Astrocyte of the cerebellum (primary cell): ENCODE data around the gene UBAC2.

ENCODE experiments used
- DNase-seq: peaks from one replicate; pipeline ENCODE4 v3.0.0-alpha.2; 2011; ENCODE audit warnings: low read depth
- H3K4me3 ChIP-seq: 2 replicates; pipeline ENCODE4 v1.5.1; 2011; ENCODE audit warnings: mild to moderate bottlenecking, low read depth, low read length, moderate library complexity
- in situ Hi-C: cut with HindIII; loops from 2 replicates; pipeline ENCODE4 v1.10.0; 2017; ENCODE audit warnings: low sequenced_read_pairs
- TF ChIP-seq, protein P1 (sequence below): IDR thresholded peaks from 2 replicates; pipeline ENCODE4 v1.5.1; 2012; ENCODE audit warnings: low read length, low read depth, moderate library complexity, mild to moderate bottlenecking; ENCODE audit errors: missing control alignments

Gene UBAC2

DNA sequence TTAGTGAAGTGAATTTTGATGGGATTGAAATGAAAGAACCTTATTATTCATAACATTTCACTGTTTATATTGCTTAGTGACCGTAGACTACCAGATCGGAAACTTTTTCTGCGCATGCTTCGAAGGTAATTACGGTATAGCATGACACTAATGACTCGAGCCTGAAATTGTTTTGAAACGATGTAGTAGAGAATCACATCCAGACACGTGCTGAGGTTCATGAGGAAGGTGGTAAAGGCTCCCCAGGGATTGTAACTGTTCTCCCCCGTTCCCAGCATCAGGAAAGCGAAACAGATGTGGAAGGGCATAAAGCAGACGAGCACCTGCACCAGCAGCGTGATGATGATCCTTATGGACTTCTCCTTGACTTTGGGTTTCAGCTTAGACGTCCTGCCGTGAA, 54.2 kb downstream of the UBAC2 start:
- in situ Hi-C loops = no loop called here
- no peak for DNase-seq
- no peak overlapping the region for H3K4me3 ChIP-seq
- TF ChIP-seq, protein P1, sequence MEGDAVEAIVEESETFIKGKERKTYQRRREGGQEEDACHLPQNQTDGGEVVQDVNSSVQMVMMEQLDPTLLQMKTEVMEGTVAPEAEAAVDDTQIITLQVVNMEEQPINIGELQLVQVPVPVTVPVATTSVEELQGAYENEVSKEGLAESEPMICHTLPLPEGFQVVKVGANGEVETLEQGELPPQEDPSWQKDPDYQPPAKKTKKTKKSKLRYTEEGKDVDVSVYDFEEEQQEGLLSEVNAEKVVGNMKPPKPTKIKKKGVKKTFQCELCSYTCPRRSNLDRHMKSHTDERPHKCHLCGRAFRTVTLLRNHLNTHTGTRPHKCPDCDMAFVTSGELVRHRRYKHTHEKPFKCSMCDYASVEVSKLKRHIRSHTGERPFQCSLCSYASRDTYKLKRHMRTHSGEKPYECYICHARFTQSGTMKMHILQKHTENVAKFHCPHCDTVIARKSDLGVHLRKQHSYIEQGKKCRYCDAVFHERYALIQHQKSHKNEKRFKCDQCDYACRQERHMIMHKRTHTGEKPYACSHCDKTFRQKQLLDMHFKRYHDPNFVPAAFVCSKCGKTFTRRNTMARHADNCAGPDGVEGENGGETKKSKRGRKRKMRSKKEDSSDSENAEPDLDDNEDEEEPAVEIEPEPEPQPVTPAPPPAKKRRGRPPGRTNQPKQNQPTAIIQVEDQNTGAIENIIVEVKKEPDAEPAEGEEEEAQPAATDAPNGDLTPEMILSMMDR = no peak

DNA sequence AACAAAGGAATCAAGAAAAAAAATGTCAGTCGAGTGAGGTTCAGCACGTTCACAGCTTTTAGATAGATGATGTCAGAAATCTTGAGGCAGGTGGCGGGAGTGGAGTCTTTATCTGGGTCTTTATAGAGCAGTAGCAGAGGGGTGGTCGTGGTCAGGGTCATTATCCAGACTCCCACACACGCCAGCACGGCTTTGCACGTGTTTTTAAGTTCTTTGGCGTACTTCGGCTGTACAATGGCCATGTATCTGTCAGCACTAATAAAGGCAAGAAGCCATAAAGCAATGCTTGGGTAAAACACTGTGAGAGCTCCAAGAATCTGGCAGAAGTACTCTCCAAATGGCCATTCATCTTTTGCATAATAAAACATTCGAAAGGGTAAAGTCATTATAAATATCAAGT, 54.6 kb downstream of the UBAC2 start:
- DNase-seq = no peak
- TF ChIP-seq, protein P1 = no peak
- no peak overlapping the region for H3K4me3 ChIP-seq
- in situ Hi-C loops = no loop called here

DNA sequence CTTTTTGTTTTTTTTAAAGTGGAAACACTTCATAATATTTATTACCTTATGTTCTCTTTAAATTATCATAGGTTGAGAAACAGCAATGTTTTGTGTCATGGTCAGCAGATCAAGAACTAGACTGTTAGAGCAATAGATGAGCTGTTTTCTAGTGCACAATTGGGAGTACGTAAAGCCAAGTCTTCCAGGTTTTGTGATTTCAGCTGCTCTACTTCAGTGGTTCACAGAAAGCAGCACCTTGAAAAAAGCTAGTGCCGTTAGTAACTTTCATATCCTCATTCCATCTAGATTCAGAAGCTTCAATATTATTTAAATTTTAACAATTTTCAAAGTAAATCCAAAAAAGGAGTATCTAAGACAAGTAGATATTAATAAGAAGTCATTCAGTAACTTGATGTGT, 55.6 kb downstream of the UBAC2 start:
- TF ChIP-seq, protein P1 = no peak
- no peak for DNase-seq
- no peak overlapping the region for H3K4me3 ChIP-seq
- in situ Hi-C loops = no loop called here

DNA sequence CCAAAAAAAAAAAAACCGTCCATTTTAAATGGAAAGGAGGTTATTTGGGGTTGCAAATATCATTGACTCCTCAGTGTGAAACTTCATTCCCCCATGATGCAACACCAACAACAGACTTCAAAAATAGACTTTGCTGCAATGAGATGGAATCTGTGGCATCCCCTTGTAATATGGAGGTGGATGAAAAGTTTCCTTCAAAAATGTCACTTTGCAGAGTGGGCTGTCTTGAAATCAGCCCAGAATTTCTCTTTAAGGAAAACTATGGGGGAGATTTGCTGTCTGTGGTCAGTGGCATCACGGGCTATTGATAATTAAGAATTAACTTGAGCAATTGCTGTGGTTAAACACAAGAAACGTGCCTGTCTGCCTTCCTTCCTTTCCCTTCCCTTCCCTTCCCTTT, 56.1 kb downstream of the UBAC2 start:
- no peak for DNase-seq
- in situ Hi-C loops = no loop called here
- TF ChIP-seq, protein P1 = no peak
- H3K4me3 ChIP-seq = no peak overlapping the region

DNA sequence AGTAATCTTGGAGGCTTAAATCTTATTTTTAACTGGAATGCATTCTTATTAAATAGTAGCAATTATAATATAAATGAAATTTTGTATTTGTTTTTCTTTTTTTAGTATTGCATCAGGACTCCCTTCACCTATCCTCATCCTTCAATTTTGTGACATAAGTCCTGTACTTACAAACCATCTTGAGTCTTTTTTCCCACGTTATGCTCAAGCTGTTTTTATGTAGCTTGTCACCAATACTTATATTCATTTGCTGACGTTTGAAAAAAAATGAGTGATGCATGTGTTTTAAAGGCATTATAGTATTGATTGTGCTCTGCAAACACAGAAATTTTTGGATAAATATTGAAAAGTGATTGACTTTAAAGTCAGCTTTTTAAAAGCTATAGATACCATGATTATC, 56.6 kb downstream of the UBAC2 start:
- no peak overlapping the region for H3K4me3 ChIP-seq
- TF ChIP-seq, protein P1 = no peak
- no peak for DNase-seq
- in situ Hi-C loops = no loop called here

DNA sequence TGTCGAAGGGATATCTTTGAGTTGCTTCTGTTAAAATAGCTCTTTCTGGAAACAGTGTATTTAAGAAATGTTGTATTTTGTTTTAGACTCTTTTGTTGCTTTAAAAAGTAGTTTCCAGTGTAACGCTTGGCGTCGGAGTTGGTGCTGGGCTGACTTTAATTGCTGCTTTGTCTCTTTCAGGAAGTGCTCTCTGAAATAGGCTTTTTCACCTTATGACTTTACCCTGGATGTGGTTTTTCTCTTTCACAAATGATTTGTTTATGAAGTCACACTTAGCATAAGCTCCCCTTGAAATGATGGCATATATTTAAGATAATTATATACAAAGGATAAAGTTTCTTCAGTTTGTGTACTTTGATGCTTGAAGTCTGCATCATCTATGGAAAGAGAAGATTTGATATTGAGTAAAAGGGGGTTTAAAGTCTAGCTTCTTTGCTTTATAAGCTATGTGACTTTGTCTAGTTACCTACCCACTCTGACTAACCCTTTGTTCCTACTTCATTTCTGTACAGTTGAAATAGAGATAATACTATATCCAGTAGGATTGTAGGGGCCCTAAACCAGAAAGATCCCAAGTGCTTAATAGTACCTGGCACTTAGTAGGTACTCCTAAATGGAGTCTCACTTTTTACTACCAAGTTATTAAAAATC, 57.7 kb downstream of the UBAC2 start, which contains the start of gene GPR18:
Gene GPR18 (minus strand): TSS at position 170 of the 651 bp plus-strand sequence. CDS start 2,507 bp downstream, outside the sequence.
- TF ChIP-seq, protein P1 = no peak
- in situ Hi-C loops = no loop called here
- no peak within 1 kb of the TSS for H3K4me3 ChIP-seq
- DNase-seq = no peak

DNA sequence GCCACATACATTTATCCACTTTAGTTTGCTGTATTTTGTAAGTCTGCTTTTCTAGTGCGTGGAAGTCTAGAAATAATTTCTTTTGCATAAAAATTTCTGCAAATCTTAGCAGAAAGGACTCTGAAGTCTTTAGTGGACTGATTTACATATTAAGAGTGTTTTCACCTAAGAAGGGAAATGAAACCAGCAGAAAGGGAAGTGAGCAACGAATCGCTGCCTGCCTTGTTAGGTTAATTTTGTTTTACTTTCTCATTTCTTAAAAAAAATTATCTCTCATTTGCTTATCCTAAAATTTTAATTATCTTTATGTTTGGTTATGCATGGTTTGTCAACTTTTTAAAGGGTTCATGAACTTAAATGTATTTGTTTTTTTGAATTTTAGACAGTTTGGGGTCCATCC, 58.3 kb downstream of the UBAC2 start:
- no peak overlapping the region for H3K4me3 ChIP-seq
- no peak for DNase-seq
- TF ChIP-seq, protein P1 = no peak
- in situ Hi-C loops = no loop called here
